GM19035 (cell line): ENCODE measurements around the gene RNF8.

ENCODE experiments used
- ATAC-seq: cut with Tn5 transposase; IDR thresholded peaks from one replicate; pipeline ENCODE4 v1.9.1; 2021; ENCODE audit not compliant: unreplicated experiment

RNF8 gene

GRCh38 chr6:37357860-37358259 lies 4.1 kb downstream of the RNF8 start:
- no peak for ATAC-seq

DNA sequence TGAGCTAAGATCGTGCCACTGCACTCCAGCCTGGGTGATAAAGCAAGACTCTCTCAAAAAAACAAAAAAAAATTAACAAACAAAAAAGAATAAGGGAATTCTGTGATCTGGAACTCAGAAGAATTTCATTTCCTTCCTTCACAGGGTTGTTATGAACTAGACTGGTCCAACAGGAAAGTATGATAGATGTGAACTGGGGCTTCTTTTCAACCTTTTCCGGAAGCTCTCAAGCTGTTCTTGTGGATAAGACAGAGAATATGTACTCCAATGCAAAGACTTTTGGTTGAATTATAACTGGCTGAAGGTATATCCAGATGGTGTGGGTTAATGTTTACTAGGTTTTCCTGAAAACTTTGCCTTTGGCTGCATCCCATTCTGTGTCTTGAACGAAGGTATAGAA lies 5.3 kb downstream of the RNF8 start:
- no peak for ATAC-seq

DNA sequence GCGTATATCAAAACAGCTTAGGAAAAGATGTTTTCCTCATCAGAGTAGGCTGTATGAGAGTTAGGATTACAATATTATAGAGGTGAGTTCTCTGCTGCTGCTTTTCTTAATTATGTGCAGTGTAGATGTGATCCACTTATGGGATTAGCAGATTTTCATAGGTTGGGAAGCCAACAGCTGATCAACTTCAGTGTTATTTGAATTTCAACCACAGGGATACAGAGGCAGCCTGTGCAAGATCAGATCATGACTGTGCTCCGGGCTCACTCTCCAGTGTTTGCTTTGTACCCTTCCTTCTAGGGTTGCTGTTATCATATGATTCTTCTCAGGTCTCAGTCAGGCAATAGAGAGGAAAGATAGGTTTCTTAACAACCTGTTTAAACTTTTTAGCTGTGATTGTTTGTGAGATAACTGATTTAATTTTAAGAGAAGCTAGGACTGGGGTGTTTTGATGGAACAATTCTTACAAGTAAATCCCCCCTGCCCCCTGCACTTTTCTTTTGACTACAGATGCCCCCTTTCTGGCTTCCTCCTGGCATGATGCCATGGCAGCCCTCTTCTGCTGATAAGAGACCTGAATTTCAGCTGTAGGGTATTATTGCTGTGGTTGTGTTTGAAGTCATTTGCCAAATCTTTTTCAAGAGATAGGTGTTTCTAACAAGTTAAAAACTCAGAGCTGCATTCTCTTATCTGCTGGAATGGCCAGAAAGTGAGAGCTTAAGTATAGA lies 8.5 kb downstream of the RNF8 start:
- no peak for ATAC-seq

GRCh38 chr6:37365791-37366190 lies 12.0 kb downstream of the RNF8 start:
- ATAC-seq = no peak

- ATAC-seq = no peak
Observed at GRCh38 chr6:37366910-37367309, 13.1 kb downstream of the RNF8 start.

- no peak for ATAC-seq
Observed at GRCh38 chr6:37368961-37369320, 15.2 kb downstream of the RNF8 start.

DNA sequence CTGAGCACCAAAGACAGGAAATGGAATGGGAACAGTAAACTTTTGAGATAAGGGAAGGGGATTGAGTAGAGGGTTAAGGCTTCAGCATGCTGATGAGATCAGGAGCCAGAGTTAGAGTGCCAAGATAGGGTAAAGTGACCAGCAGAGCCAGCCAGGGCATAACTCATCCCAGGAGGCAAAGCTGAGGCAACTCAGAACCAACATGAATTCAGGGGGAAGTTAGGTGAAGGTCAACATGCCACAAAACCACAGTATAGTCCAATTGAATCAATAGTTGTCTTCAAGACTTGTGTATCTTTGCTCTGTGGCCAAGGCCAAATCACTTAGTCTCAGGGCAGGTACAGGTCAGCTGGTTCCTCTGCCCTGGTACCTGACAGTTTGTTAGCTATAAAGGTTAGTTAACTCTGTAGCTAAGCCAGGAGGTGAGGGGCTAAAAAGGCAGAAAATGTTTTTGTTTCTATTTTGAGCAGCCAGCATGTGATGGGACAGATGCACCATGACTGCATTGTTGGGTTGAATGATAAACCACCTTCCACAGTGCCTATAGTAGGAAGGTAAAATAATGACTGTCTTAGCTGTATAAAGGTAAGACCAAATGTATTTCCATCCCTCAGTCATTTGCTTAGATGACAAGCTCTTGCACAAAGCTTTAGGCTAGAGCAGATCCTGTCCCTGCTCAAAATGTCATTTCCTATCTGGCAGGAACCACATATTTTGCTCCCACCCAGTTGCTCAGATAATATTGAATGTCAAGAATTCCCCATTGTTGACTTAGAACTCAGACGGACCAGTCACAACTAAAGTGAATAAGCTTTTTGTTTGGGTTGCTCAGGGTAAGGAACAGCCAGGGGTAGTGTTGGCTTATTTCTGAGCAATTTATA lies 15.8 kb downstream of the RNF8 start:
- ATAC-seq = no peak

DNA sequence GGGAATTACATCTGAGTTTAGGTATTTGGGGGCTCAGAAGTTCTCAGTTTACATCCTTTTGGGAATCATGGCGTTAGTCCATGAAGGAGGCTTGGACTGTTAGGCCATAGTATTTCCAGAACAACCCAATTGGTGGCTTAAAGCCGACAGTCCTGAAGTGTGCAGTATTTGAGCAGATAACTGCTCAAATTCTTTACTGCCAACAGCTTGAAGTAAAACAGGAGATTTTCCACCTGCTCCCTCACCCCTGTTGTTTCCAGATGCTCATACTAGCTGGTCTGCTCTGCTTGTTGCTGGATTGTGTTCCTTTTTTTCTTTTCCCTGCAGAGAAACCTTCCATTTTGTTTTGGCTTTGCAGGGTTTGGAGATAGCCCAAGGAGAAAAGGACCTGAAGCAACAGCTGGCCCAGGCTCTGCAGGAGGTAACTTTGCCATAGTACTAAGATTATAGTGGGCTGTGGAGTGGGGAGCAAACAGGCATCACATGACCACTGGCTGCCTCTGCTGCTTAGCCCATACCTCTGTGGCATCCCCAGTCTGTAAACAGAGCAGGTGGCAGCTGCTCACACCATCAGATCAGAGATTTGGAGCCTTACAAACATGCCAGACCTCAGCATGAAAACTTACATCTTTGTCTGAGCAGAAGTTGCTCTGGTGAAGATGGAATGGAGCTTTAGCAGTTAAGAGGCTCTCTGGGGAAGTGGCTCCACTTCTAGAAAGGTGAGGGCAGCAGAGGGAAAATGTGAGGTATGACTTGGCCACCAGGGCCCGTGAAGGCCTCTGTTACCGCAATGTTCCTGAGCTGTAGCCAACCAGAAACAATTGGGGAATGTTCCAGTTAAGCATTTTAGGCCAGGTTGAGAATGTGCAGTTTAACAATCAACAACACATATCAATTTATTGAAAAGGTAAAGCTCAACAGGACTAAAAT lies 17.6 kb downstream of the RNF8 start:
- no peak for ATAC-seq

- no peak for ATAC-seq
Observed at GRCh38 chr6:37372116-37372515, 18.3 kb downstream of the RNF8 start.

DNA sequence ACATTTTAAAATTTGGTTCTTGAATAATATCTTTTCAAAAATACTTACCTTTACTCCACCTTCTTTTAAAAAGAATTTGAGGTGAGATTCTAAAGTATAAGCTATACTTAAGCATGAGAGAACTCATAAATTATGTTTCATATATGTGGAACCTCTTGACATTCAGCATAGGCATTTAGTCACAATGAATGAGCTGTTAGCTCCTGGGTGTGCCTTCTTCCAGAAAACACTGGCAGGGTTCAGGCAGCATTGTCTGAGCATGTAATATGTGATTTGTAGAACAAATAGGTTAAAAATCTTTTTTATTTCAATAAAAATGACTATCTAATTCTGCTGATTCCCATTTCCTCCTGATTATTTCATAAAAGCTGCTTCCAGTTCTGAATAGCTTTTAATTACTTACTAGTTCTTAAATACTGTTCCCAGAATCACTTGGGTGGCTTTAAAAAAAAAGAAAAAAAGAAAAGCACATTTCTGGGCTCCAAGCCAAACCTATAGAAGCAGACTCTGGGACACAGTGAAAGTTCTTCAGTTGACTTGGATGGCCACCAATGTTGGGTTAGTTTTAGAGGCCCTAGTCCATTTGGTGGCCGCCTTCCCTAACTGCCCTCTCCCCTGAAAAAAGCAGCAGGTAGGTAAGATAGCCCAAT lies 20.2 kb downstream of the RNF8 start:
- no peak for ATAC-seq

DNA sequence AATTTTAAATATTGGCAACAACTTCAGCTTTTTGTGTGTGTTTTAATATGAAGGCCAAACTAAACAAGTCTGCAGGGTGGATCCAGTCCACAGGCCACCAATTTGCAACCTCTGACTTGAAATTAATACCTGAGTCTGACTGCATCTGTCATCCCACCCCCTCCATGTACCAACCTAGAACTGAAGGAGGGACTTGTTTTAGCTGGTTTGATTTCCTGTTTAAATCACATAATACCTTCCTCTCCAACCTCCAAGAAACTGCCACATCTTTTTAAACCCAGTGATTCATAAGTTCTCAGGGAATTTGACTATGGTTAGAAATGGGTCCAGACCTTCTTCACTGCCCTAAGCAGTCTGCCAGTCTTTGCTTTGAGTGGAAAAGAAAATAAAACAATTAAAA lies 21.6 kb downstream of the RNF8 start:
- ATAC-seq = no peak

DNA sequence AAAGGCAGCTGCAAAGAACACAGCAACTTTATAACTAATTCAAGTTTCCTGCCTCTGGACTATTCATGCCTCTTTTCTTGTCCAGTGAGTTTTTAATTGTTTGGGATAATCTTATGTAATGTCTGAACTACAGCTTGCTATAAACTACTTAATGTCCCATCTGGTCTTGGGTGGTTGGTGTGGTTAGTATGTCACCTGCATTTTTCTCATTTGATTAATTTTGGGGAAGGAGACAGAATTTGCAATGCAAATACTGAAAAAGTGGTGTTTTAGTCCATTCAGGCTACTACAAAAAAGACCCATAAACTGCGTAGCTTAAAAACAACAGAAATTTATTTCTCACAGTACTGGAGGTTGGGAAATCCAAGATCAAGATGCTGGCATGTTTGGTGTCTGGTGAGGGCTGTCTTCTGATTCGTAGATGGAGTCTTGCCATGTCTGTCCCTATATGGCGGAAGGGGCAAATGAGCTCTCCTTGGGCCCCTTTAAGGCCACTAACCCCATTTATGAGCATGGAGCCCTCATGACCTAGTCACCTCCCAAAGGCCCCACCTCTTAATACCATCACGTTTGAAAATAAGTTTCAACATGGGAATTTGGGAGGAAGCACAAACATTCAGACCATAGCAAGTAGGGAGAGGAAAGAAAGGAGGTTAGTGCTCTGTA lies 22.4 kb downstream of the RNF8 start:
- ATAC-seq = no peak

DNA sequence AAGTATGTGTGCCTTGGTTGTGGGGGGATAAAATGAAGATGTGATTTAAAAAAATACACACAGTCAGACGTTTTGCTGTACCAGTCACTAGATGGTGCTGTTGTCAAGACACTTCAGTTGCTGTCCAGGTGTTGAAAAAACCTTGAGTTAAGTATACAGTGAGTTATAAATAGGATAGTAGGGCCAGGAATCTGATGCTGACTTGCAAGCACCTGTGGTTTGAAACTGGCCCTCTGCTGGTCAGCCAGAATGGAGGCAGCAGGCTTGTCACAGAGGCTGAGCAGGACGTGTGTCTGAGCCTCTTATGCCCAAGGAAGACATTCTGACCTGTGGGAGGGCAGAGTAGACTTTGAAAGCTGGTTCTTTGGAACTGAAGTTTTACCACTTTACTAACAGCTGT lies 27.8 kb downstream of the RNF8 start:
- no peak for ATAC-seq

DNA sequence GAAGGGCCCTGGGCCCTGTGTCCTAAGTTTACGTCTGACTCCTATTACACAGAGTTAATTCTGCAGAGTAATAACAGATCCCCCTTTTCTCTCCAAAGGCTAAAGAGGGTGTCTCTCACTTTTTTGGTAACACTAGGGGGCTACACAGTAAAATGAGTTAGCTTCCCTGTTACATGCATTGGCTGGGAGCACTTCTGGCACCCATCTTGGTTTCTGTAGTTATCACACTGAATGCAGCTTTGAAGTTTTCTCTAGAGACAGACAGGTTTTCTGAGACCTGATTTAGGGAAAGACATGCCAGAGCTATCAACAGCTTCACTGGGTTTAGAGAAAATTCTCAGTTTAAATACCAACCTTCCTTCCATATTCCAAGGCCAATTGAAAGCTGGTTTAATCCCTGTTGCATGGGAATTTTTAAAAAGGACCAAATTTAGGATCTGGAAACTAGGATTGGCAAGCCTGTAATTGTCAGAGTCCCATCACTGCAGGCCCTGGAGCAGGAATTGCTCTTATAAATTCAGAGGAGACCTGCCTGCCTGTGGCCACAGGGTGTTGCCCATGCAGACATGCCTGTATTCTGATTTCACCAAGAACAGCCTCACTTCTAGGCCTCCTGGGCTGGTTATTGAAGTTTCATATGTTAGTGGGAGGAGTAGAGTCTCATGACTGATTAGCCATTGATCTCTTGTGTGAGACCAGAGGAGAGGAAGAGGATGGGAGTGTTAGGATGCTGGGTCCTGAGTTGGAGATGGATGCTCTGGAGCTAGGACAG lies 29.4 kb downstream of the RNF8 start:
- no peak for ATAC-seq

- no peak for ATAC-seq
Observed at GRCh38 chr6:37388578-37388977, 34.8 kb downstream of the RNF8 start.

DNA sequence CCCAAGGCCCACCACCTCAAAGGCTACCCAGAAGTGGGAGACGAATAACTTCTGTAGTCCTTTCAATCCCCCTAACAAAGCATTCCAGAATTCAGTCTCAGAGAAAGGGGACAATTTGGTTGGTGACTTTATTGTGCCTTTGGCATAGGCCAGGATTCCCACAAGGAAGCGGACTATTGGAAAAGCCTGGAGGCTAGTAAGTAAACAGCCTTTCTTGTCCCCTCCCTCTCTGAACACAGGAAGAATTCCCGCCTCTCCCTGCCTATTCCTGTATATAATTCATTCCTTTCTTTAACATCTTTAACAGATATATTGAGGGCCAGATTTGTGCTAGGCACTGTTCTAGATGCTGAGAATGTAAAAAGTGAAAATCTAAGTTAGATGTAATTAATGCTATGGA lies 36.1 kb downstream of the RNF8 start:
- ATAC-seq = no peak

- no peak for ATAC-seq
Observed at GRCh38 chr6:37391120-37391519, 37.3 kb downstream of the RNF8 start.

GRCh38 chr6:37392821-37393220 lies 39.0 kb downstream of the RNF8 start:
- no peak for ATAC-seq

GRCh38 chr6:37393381-37393929 lies 39.7 kb downstream of the RNF8 start:
- ATAC-seq = no peak
